ENCODE data around the gene PPARD. TPM values are rescaled to one million over a fixed set of nuclear protein-coding genes. Genes with fewer than 3 reads are reported as not detected.

Gene PPARD
- total RNA-seq, 1 experiment from 2014 or later, result 2.7 TPM

DNA sequence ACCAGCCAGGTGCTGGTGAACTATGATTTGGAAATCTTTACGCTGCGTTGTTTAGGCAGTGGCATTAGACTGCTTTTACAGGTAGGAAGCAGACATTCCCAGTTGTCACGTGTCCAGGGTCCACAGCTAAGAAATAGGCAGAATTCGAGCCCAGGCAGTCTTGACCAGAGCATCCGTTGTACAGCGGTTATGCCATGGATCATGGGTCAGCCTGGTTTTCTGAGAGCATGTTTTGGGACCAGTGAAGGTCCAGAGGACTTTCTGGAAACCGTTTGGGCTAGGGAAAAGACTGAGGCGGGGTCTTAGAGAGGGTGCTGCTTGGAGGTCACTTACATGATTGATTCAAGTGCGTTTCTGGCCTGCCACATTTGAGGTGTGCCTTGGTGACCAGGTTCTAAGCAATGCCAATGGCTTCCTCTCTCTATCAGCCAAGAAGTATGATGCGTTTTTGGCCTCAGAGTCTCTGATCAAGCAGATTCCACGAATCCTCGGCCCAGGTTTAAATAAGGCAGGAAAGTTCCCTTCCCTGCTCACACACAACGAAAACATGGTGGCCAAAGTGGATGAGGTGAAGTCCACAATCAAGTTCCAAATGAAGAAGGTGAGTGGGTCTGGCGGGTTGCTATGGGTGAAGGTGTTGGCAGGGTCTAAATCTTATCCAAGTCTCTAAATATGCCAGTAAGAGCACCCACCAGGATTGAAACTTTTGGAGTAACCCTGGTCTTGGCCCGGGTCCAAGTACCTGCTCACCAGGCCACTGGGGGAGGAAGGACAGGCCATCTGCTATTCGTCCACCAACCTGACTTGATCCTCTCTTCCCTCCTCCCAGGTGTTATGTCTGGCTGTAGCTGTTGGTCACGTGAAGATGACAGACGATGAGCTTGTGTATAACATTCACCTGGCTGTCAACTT lies 127.6 kb downstream of the PPARD start:
- DNase-seq (ENCODE audit: low spot score), result no peak

DNA sequence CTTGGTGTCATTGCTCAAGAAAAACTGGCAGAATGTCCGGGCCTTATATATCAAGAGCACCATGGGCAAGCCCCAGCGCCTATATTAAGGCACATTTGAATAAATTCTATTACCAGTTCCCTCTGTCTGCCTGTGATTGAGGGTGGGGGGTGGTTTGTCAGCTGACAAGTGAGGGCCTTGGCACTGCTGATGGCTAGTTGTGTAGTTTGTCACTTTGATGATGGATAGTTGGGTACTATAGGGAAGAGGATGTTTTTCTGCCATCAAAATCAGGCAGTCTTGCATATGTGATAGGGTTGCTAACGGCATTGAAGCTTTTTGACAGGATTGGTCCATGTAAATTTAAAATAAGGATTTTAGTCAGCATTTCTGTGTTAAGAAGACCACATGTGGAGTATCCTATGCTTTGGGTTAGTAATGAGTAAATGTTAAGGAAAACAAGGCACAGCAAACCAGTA lies 128.3 kb downstream of the PPARD start:
- no peak for DNase-seq (ENCODE audit: low spot score)

DNA sequence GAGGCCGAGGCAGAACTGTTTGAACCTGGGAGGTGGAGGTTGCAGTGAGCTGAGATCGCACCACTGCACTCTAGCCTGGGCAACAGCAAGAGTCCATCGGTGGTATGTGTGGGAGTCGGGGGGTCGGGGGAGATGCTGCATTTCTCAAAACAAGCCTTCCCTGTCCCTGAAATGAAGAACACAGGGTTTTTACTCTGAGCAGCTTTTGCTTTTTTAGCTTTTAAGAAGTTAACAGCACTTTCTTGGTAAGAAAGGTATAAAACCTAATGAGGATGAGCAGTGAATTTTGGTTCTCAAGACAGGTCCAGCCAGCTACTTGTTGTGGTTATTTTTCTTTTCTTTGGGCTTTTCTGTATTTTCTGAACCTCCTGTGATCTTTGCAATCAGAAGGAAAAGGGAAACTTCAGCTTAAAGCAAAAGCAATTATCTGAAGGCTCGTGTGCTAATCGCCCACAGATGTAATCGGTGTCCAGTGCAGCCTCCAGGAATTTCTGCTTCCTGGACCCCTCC lies 129.5 kb downstream of the PPARD start:
- no peak for DNase-seq (ENCODE audit: low spot score)

DNA sequence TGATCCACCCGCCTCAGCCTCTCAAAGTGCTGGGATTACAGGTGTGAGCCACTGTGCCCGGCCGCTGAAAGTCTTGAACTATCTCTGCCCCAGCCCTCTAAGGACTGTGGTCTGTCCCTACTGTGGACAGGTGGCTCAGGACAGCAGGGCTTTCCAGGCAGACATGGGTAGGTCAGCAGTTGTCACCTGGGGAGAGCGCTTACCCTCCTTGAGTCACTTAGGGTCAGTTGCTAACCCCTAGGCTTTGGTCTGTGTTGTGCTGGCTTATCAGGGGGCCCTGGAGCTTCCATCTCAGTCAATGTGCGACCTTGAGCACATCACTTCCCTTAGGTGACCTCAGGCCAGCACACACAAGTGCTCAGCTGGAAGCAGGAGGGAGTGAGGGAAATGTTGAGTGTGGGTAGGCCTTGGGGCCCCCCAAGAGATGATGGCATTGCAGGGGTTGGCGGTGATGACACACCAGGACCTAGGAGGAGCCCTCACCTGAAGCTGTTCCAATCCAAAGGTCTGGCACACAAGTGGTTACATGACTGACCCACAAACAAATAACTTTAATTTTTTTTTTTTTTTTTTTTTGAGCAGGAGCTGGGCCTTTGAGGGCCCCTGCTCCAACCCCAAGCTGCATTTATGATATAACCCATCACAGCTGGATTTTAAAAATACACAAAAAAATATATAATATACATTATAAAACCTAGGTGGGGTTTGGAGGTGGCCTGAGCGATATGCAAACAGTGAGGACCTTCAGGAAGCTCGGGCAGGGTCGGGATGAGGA lies 130.9 kb downstream of the PPARD start:
- no peak for DNase-seq (ENCODE audit: low spot score)

DNA sequence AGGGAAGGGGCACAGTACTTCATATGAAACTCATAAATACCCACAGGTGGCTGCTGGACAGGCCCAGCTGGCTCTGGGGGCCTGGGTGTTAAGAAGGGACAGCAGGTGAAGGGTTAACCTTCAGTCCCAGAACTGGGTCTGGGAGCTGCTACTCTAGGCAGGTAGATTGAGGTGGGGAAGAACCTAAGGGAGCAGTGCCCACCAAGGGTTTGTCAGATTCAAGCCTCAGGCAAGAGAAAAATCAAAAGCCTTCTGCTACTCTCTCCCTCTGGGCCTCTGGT lies 131.4 kb downstream of the PPARD start:
- no peak for DNase-seq (ENCODE audit: low spot score)

DNA sequence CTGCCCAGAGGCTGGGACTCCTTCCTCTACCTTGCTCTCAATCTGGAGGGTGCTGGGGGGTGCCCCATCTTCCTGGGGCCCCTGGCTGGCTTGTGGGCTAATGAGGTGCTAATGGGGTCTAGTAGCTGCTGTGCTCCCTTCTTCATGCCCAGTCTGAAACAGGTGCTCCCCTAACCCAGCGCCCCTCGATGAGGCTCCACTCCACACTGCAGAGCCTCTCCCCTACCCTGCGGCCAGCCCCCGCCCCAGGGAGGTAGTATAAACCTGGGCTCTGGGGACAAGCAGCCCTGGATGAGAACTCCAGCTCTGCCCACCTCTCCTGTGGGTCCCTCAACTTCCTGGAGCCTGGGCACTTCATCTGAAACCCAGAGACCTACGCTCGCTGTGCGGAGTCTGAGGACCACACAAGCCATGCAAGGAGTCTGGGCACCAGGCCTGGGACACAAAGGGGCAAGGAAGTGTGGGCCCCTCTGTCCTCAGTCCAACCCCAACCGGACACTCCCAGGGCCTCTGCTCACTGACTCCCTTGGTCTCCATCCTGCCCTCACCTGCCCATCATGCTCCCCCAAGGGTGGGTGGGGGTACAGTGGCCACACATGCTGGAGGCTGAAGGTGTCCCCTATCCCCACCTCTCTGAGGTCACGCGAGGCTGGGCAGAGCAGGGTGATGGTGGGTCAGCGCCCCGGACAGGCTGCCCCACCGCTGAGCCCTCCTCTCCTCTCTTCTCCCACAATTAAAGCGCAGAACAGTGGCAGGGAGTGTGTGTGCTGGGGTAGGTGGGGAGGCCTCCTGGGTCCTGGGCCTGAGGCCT lies 132.0 kb downstream of the PPARD start:
- no peak for DNase-seq (ENCODE audit: low spot score)

DNA sequence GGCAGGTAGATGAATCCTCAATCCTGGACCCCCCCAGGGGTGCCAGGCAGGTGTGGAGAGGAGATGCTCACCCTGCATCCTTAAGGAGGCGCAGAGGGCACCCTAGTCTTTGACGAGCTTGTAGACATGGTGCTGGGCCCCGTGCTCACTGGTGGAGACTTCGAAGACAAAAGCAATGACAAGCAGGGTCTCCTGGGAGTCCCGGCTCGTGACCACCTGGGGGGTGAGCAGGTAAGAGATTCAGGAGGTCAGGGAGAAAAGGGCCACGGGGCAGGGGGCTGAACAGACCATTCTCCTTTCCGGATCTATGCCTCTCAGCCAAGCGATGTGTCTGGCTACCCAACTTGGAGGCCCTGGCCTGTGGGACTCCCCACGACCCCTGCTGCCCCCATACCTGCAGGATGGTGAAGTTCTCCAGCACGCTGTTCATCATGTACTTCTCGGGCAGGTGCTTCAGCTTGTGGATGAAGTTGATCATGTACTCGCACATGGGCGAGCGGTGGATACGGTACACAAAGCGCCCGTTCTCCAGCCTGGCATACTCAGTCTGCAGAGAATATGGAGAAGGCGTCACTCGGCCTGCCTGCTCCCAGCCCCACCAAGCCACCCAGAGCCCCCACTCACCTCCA lies 132.7 kb downstream of the PPARD start:
- DNase-seq (ENCODE audit: low spot score), result no peak

DNA sequence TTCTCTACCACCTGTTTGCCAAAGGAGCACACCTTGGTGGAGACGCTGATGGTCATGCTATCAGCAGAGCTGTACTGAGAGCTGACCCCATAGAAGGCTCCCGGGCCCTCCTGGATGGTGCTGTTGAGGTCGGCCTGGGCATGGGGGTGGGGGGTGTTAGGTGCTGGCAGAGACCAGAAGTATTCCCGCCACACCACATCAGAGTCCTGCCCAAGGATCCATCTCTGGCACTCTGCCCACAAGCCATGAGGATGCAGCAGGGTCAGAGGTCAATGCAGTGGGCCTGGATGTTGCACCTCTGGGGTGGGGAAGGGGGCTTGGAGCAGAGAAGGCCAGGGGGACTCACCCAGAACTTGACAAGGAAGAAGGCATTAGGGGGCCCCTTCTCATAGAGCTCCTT lies 133.2 kb downstream of the PPARD start:
- DNase-seq (ENCODE audit: low spot score), result no peak

DNA sequence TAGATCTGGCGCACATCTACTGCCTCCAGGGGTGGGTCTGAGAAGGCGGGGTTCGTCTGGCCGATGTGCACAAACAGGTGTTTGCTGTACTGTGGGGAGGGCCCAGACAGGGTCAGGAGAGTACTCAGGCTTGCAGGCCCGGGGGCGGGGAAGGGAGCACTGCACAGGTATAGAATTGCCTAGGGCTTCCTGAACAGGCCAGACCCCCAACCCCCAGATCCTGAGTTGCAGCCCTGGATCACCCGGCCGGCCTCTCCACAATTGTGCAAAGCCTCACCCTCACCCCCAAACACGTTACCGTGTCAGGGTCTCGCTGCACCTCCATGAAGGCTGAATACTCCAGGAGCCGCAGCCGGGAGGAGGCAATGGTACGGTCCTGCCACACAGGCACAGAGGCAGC lies 133.6 kb downstream of the PPARD start:
- DNase-seq (ENCODE audit: low spot score), result no peak

DNA sequence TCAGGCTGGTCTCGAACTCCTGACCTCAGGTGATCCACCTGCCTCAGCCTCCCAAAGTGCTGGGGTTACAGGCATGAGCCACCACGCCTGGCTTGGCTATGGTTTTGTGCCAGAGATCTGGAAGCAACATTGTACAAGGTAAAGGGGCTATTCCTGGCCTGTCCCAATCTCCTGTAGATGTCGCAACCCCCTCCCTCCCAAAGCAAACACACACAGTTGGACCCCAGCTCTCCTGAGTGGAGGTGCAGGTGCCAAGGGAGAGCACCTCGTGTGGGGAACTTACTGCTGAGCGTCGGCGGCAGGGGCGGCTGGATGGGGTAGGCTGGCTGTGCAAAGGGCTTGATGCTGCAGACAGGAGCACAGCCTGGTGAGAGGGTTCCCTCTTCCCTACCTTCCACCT lies 134.7 kb downstream of the PPARD start:
- DNase-seq (ENCODE audit: low spot score), result no peak

Other genes with a start within 250 kb of the PPARD start
- 0.14 TPM in 1 of 2 replicates, not detected in the other for gene TCP11, start 201.2 kb upstream of the PPARD start, total RNA-seq (2014; rRNA removed; shearing (Covaris generic))
- gene SCUBE3, start 128.6 kb upstream of the PPARD start, total RNA-seq (2014; rRNA removed; shearing (Covaris generic)), result 0.02 TPM in 1 of 2 replicates, not detected in the other
- gene ZNF76, start 82.8 kb upstream of the PPARD start, total RNA-seq (2014; rRNA removed; shearing (Covaris generic)), result 6.7 and 7.2 TPM in 2 replicates
- gene DEF6, start 44.7 kb upstream of the PPARD start, total RNA-seq (2014; rRNA removed; shearing (Covaris generic)), result 0.16 and 0.43 TPM in 2 replicates
- gene FANCE, start 109.8 kb downstream of the PPARD start, total RNA-seq (2014; rRNA removed; shearing (Covaris generic)), result 5.9 and 6.6 TPM in 2 replicates
- 1,521 and 1,556 TPM in 2 replicates for gene RPL10A, start 125.8 kb downstream of the PPARD start, total RNA-seq (2014; rRNA removed; shearing (Covaris generic))
- gene TEAD3, start 154.5 kb downstream of the PPARD start, total RNA-seq (2014; rRNA removed; shearing (Covaris generic)), result 4.1 and 7.1 TPM in 2 replicates
- not detected in 2 replicates for gene TULP1, start 170.3 kb downstream of the PPARD start, total RNA-seq (2014; rRNA removed; shearing (Covaris generic))